HCT116 (cell line): ENCODE results near the gene LALBA. TPM values are rescaled to one million over a fixed set of nuclear protein-coding genes. Genes with fewer than 3 reads are reported as not detected.

Experiments used
- ATAC-seq: fragments of 200-7000 bp; cut with Tn5 transposase; 2 replicates; pipeline ENCODE4 v1.9.1; 2020; ENCODE audit warnings: mild to moderate bottlenecking, moderate library complexity
- BruUV-seq: library from RNA; stranded (reverse); fragments of 400-500 nt; replicated peaks from 2 replicates; lab custom pipeline; 2021; lab: Mats Ljungman, UMichigan
- CTCF ChIA-PET: fragments of 300-600 bp; sonication (Branson Sonifier 250); formaldehyde crosslinking; loops from one replicate; lab custom pipeline; 2021; ENCODE audit warnings: antibody characterized with exemption; lab: Charles Lee
- POLR2A ChIA-PET: fragments of 300-600, 350-600 bp; sonication (Branson Sonifier 250); formaldehyde crosslinking; loops from one replicate; lab custom pipeline; 2021; ENCODE audit warnings: antibody characterized with exemption; lab: Charles Lee
- RAD21 ChIA-PET, 2 experiments: fragments of 300-600 bp; sonication (Branson Sonifier 250); formaldehyde crosslinking; loops; one replicate each; lab custom pipeline; 2023; ENCODE audit warnings: low total read pairs in 2 of 2; ENCODE audit not compliant: uncharacterized antibody in 2 of 2, unreplicated experiment in 2 of 2, low non-redundant PET in 1 of 2; lab: Charles Lee
- DNase-seq: peaks from one replicate; pipeline ENCODE4 v3.0.0-alpha.2; 2010; ENCODE audit warnings: low read depth, low spot score
- H2AFZ ChIP-seq: fragments of 200-600 bp; shearing (Covaris generic), sonication (generic); 2 replicates; pipeline ENCODE4 v1.6.1; 2017; ENCODE audit warnings: low read depth, mixed run types, mixed read lengths, antibody characterized with exemption, low read length; ENCODE audit not compliant: poor library complexity, severe bottlenecking
- H3K27ac ChIP-seq: 2 replicates; pipeline ENCODE4 v1.5.1; 2012; ENCODE audit warnings: low read depth, low read length
- H3K27me3 ChIP-seq: fragments of 200-600 bp; sonication (generic); 2 replicates; pipeline ENCODE4 v1.6.1; 2016; ENCODE audit warnings: mixed run types, low read length, mixed read lengths; ENCODE audit not compliant: insufficient read depth
- H3K36me3 ChIP-seq, 2 experiments: fragments of 200-500 bp in 1 of 2; fragments of 200-600 bp in 1 of 2; sonication (Bioruptor generic) in 1 of 2; sonication (generic) in 1 of 2; 2 replicates each; pipeline versions ENCODE4 v1.5.1 to v1.6.1; 2014 to 2016; ENCODE audit warnings: low read length in 2 of 2, inconsistent platforms in 1 of 2, mixed read lengths in 1 of 2, mixed run types in 1 of 2; ENCODE audit not compliant: insufficient read depth in 2 of 2, control insufficient read depth in 1 of 2
- H3K4me1 ChIP-seq, 2 experiments: fragments of 200-600 bp in 1 of 2; sonication (generic) in 1 of 2; 2 replicates each; pipeline versions ENCODE4 v1.5.1 to v1.6.1; 2012 to 2017; ENCODE audit warnings: low read length in 2 of 2, inconsistent platforms in 1 of 2, mild to moderate bottlenecking in 1 of 2, mixed read lengths in 1 of 2, mixed run types in 1 of 2, moderate library complexity in 1 of 2; ENCODE audit not compliant: insufficient read depth in 2 of 2, control insufficient read depth in 1 of 2
- H3K4me2 ChIP-seq: fragments of 200-600 bp; sonication (generic); 2 replicates; pipeline ENCODE4 v1.6.1; 2017; ENCODE audit warnings: mixed run types, low read length, mixed read lengths
- H3K4me3 ChIP-seq, 2 experiments: fragments of 200-600 bp in 1 of 2; sonication (generic) in 1 of 2; replicated peaks in 1 of 2; 2 replicates each; pipeline ENCODE4 v1.5.1; 2011 to 2016; ENCODE audit warnings: low read length in 2 of 2, control low read depth in 1 of 2, low read depth in 1 of 2, mild to moderate bottlenecking in 1 of 2, mixed read lengths in 1 of 2, mixed run types in 1 of 2
- H3K79me2 ChIP-seq: fragments of 200-600 bp; sonication (generic); 2 replicates; pipeline ENCODE4 v1.6.1; 2017; ENCODE audit warnings: mild to moderate bottlenecking, mixed run types, low read length, moderate library complexity, mixed read lengths; ENCODE audit not compliant: insufficient read depth
- H3K9ac ChIP-seq: fragments of 200-600 bp; sonication (generic); 2 replicates; pipeline ENCODE4 v1.6.1; 2016; ENCODE audit warnings: low read length, mixed read lengths
- H3K9me2 ChIP-seq: fragments of 200-600 bp; sonication (generic), shearing (Covaris generic); 2 replicates; pipeline ENCODE4 v1.6.1; 2017; ENCODE audit warnings: mixed run types, mild to moderate bottlenecking, moderate library complexity; ENCODE audit not compliant: insufficient read depth
- H3K9me3 ChIP-seq, 2 experiments: fragments of 200-500 bp in 1 of 2; fragments of 200-600 bp in 1 of 2; sonication (Bioruptor generic) in 1 of 2; sonication (generic) in 1 of 2; 2 replicates each; pipeline ENCODE4 v1.6.1; 2014 to 2017; ENCODE audit warnings: low read length in 2 of 2, mixed read lengths in 2 of 2, inconsistent platforms in 1 of 2, low read depth in 1 of 2, mild to moderate bottlenecking in 1 of 2, mixed run types in 1 of 2, moderate library complexity in 1 of 2; ENCODE audit not compliant: control insufficient read depth in 1 of 2, insufficient read depth in 1 of 2
- H4K20me1 ChIP-seq: fragments of 200-600 bp; sonication (generic), shearing (Covaris generic); 2 replicates; pipeline ENCODE4 v1.6.1; 2017; ENCODE audit warnings: mixed run types, mild to moderate bottlenecking, moderate library complexity; ENCODE audit not compliant: insufficient read depth
- CBX3 ChIP-seq: IDR thresholded peaks from 2 replicates; pipeline ENCODE4 v1.6.1; 2012; ENCODE audit warnings: low read depth
- EZH2 ChIP-seq: fragments of 200-600 bp; sonication (generic); IDR thresholded peaks from 2 replicates; pipeline ENCODE4 v1.6.1; 2017; ENCODE audit warnings: antibody characterized with exemption, mixed run types
- JUND ChIP-seq: IDR thresholded peaks from 2 replicates; pipeline ENCODE4 v1.6.1; 2012
- MAX ChIP-seq: IDR thresholded peaks from 2 replicates; pipeline ENCODE4 v1.6.1; 2012
- POLR2A ChIP-seq: IDR thresholded peaks from 2 replicates; pipeline ENCODE4 v1.7.0; 2011; ENCODE audit warnings: borderline replicate concordance; ENCODE audit not compliant: insufficient read depth, insufficient read length; ENCODE audit errors: extremely low read depth
- SP1 ChIP-seq: IDR thresholded peaks from 2 replicates; pipeline ENCODE4 v1.6.1; 2012; ENCODE audit warnings: low read depth
- TCF7L2 ChIP-seq: IDR thresholded peaks from 2 replicates; pipeline ENCODE4 v1.7.0; 2011; ENCODE audit warnings: borderline replicate concordance, inconsistent platforms; ENCODE audit not compliant: insufficient read depth, insufficient read length; ENCODE audit errors: extremely low read depth
- YY1 ChIP-seq: IDR thresholded peaks from 2 replicates; pipeline ENCODE4 v1.6.1; 2011; ENCODE audit warnings: low read length, low read depth, moderate library complexity, mild to moderate bottlenecking; ENCODE audit not compliant: insufficient replicate concordance; ENCODE audit errors: extremely low read depth
- ZNF274 ChIP-seq: fragments of 200-500 bp; sonication (Bioruptor generic); IDR thresholded peaks from 2 replicates; pipeline ENCODE4 v1.6.1; 2014; ENCODE audit warnings: mild to moderate bottlenecking, low read depth, low read length, inconsistent platforms
- intact Hi-C: fragments of 100-400 bp; cut with micrococcal nuclease; formaldehyde crosslinking; loops from 2 replicates; pipeline ENCODE4 v1.10.0; 2022
- total RNA-seq: library from RNA; stranded (reverse); gene quantifications from one replicate; pipeline ENCODE4 v1.2.1, GENCODE V29; 2021; ENCODE audit not compliant: unreplicated experiment
- TF ChIP-seq, protein P1 (sequence below): IDR thresholded peaks from 2 replicates; pipeline ENCODE4 v1.6.1; 2012; ENCODE audit warnings: low read depth

The LALBA gene
- total RNA-seq, 1 experiment from 2014 or later = not detected

DNA sequence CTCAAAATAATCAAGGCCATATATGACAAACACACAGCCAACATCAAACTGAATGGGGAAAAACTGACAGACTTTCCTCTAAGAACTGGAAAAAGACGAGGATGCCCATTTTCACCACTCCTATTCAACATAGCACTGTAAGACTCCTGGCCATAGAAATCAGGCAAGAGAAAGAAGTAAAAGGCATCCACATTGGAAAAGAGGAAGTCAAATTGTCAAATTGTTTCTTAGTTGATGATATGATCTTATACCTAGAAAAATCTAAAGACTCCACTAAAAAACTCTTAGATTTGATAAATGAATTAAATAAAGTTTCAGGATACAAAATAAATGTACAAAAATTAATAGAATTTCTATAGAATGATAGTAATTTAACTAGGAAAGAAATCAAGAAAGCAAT, 33.2 kb downstream of the LALBA start:
- CTCF ChIA-PET = no interaction called here
- Histone ChIP-seq H4K20me1 (no peaks in the 10 kb centered on the region; the same call in 1 of the 2 replicates), H2AFZ (no peak overlapping the region), H3K9ac (no peak overlapping the region), H3K36me3 (no peaks in the 10 kb centered on the region), H3K4me2 (no peak overlapping the region), H3K27me3 (no peaks in the 10 kb centered on the region), H3K9me3 (no peaks in the 10 kb centered on the region), H3K4me1 (peaks cover 4 to 10% of the 10 kb centered on the region in 2 experiments; a peak in 3 of 4 replicates), H3K4me3 (no peak overlapping the region), H3K9me2 (no peaks in the 10 kb centered on the region), H3K27ac (no peak overlapping the region), H3K79me2 (no peaks in the 10 kb centered on the region)
- DNase-seq (no peak), ATAC-seq (no peak)
- intact Hi-C loops = no loop called here
- TF ChIP-seq POLR2A (no peak), JUND (no peak), ZNF274 (no peak), TCF7L2 (no peak), EZH2 (no peak), YY1 (no peak), CBX3 (no peak), MAX (no peak), SP1 (no peak)
- TF ChIP-seq, protein P1, sequence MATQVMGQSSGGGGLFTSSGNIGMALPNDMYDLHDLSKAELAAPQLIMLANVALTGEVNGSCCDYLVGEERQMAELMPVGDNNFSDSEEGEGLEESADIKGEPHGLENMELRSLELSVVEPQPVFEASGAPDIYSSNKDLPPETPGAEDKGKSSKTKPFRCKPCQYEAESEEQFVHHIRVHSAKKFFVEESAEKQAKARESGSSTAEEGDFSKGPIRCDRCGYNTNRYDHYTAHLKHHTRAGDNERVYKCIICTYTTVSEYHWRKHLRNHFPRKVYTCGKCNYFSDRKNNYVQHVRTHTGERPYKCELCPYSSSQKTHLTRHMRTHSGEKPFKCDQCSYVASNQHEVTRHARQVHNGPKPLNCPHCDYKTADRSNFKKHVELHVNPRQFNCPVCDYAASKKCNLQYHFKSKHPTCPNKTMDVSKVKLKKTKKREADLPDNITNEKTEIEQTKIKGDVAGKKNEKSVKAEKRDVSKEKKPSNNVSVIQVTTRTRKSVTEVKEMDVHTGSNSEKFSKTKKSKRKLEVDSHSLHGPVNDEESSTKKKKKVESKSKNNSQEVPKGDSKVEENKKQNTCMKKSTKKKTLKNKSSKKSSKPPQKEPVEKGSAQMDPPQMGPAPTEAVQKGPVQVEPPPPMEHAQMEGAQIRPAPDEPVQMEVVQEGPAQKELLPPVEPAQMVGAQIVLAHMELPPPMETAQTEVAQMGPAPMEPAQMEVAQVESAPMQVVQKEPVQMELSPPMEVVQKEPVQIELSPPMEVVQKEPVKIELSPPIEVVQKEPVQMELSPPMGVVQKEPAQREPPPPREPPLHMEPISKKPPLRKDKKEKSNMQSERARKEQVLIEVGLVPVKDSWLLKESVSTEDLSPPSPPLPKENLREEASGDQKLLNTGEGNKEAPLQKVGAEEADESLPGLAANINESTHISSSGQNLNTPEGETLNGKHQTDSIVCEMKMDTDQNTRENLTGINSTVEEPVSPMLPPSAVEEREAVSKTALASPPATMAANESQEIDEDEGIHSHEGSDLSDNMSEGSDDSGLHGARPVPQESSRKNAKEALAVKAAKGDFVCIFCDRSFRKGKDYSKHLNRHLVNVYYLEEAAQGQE = no peak
- RAD21 ChIA-PET = no interaction called here
- no TSS peak for BruUV-seq
- POLR2A ChIA-PET = no interaction called here
